ENCODE measurements around the gene PSMB2.

Gene PSMB2

GRCh38 chr1:35619237-35620121 lies 21.8 kb downstream of the PSMB2 start:
- Histone ChIP-seq H3K4me3 (replicated peaks; ENCODE audit: insufficient read depth, low read length) (no peak overlapping the region), H3K27ac (replicated peaks) (no peak overlapping the region), H3K27me3 (ENCODE audit: insufficient read depth, poor library complexity, severe bottlenecking) (no peaks in the 10 kb centered on the region)
- no peak for DNase-seq (ENCODE audit: low read depth in 1 of 2, low spot score in 1 of 2)
- TF ChIP-seq REST (IDR thresholded peaks at IDR 0.05; ENCODE audit: insufficient replicate concordance, low read depth) (no peak), SPI1 (IDR thresholded peaks at IDR 0.05; ENCODE audit: borderline replicate concordance, low read depth) (no peak), GABPA (IDR thresholded peaks at IDR 0.05; ENCODE audit: low read depth) (no peak), CTCF (IDR thresholded peaks at IDR 0.05; ENCODE audit: insufficient read depth, low read length) (no peak), POLR2AphosphoS5 (IDR thresholded peaks at IDR 0.05; ENCODE audit: low read depth) (no peak)

- Histone ChIP-seq H3K4me3 (replicated peaks; ENCODE audit: insufficient read depth, low read length) (no peak overlapping the region), H3K27me3 (ENCODE audit: insufficient read depth, poor library complexity, severe bottlenecking) (no peaks in the 10 kb centered on the region), H3K27ac (replicated peaks) (no peak overlapping the region)
- DNase-seq (ENCODE audit: low read depth in 1 of 2, low spot score in 1 of 2): no peak
- no peak for TF ChIP-seq REST (IDR thresholded peaks at IDR 0.05; ENCODE audit: insufficient replicate concordance, low read depth)
- no peak for TF ChIP-seq POLR2AphosphoS5 (IDR thresholded peaks at IDR 0.05; ENCODE audit: low read depth)
- no peak for TF ChIP-seq GABPA (IDR thresholded peaks at IDR 0.05; ENCODE audit: low read depth)
- no peak for TF ChIP-seq SPI1 (IDR thresholded peaks at IDR 0.05; ENCODE audit: borderline replicate concordance, low read depth)
- no peak for TF ChIP-seq CTCF (IDR thresholded peaks at IDR 0.05; ENCODE audit: insufficient read depth, low read length)
Measured at GRCh38 chr1:35615440-35615839, 25.9 kb downstream of the PSMB2 start.

- no peak overlapping the region for H3K27ac ChIP-seq (replicated peaks)
- H3K27me3 ChIP-seq (ENCODE audit: insufficient read depth, poor library complexity, severe bottlenecking): no peaks in the 10 kb centered on the region
- no peak overlapping the region for H3K4me3 ChIP-seq (replicated peaks; ENCODE audit: insufficient read depth, low read length)
- TF ChIP-seq GABPA (IDR thresholded peaks at IDR 0.05; ENCODE audit: low read depth): no peak
- TF ChIP-seq POLR2AphosphoS5 (IDR thresholded peaks at IDR 0.05; ENCODE audit: low read depth): no peak
- no peak for DNase-seq (ENCODE audit: low read depth in 1 of 2, low spot score in 1 of 2)
Measured at GRCh38 chr1:35611655-35612054, 29.7 kb downstream of the PSMB2 start.

GRCh38 chr1:35605867-35606182 lies 35.5 kb downstream of the PSMB2 start:
- H3K27me3 ChIP-seq (ENCODE audit: insufficient read depth, poor library complexity, severe bottlenecking): no peaks in the 10 kb centered on the region
- no peak for DNase-seq (ENCODE audit: low read depth in 1 of 2, low spot score in 1 of 2)
- no peak for TF ChIP-seq POLR2AphosphoS5 (IDR thresholded peaks at IDR 0.05; ENCODE audit: low read depth)
- TF ChIP-seq REST (IDR thresholded peaks at IDR 0.05; ENCODE audit: insufficient replicate concordance, low read depth): no peak
- no peak for TF ChIP-seq CTCF (IDR thresholded peaks at IDR 0.05; ENCODE audit: insufficient read depth, low read length)
- no peak for TF ChIP-seq SPI1 (IDR thresholded peaks at IDR 0.05; ENCODE audit: borderline replicate concordance, low read depth)
- no peak for TF ChIP-seq GABPA (IDR thresholded peaks at IDR 0.05; ENCODE audit: low read depth)
- no peak overlapping the region for H3K27ac ChIP-seq (replicated peaks)
- H3K4me3 ChIP-seq (replicated peaks; ENCODE audit: insufficient read depth, low read length): no peak overlapping the region

Measured in HL-60 (cell line).